LNCaP clone FGC (cell line): ENCODE measurements around the gene FBXL7.

Experiments
- DNase-seq: peaks from one replicate; pipeline ENCODE4 v3.0.0-alpha.2; 2011; ENCODE audit warnings: low read depth
- H3K4me3 ChIP-seq: 2 replicates; pipeline ENCODE4 v1.5.1; 2011; ENCODE audit warnings: mild to moderate bottlenecking, low read depth, low read length, control low read depth
- CTCF ChIP-seq: IDR thresholded peaks from 2 replicates; pipeline ENCODE4 v1.5.1; 2012; ENCODE audit warnings: mild to moderate bottlenecking; ENCODE audit not compliant: control insufficient read depth, insufficient read depth; ENCODE audit errors: extremely low read depth

The FBXL7 gene

DNA sequence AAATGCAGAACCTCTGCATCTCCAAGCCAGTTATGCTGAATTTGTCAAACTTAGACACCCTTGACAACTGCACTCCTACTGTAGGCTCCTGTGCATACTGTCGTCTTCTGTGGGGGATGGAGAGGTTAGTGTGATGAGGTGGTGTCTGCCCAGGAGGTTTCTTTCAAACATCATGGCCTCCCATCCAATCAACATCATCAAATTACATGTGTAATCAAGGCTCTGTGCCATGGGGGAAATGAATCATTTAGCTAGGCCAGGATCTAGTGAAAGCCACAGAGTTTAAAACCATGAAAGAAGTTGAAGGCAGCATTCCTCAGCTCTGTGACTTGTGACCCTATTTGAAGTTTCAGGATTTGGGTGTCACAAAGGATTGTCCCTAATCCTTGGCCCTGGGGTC lies 439.0 kb downstream of the FBXL7 start:
- DNase-seq: no peak
- no peak overlapping the region for H3K4me3 ChIP-seq
- no peak for TF ChIP-seq CTCF

DNA sequence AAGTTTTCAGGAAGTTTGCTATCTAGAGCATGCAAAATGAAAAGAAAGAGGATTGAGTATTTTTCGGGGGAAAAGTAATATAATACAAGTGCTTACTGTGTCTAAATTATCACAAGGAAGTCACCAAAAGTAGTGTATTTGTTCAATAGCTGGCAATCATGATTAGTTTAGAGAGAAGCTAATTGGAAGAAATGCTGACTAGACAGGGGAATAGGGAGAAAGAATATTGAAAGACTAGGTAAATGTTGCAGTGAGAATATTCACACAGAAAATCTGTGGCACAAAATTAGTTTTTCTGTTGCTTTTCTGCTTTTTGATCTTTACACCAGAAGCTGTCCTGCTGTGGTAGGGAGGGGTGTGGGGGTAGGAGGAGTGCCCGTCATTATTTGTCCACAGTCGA lies 440.9 kb downstream of the FBXL7 start:
- no peak for DNase-seq
- TF ChIP-seq CTCF: no peak
- H3K4me3 ChIP-seq: no peak overlapping the region

GRCh38 chr5:15943487-15943886 lies 443.5 kb downstream of the FBXL7 start:
- no peak for DNase-seq
- no peak overlapping the region for H3K4me3 ChIP-seq
- TF ChIP-seq CTCF: no peak

- no peak overlapping the region for H3K4me3 ChIP-seq
- TF ChIP-seq CTCF: no peak
- no peak for DNase-seq
Measured at GRCh38 chr5:15946026-15946425, 446.0 kb downstream of the FBXL7 start.

DNA sequence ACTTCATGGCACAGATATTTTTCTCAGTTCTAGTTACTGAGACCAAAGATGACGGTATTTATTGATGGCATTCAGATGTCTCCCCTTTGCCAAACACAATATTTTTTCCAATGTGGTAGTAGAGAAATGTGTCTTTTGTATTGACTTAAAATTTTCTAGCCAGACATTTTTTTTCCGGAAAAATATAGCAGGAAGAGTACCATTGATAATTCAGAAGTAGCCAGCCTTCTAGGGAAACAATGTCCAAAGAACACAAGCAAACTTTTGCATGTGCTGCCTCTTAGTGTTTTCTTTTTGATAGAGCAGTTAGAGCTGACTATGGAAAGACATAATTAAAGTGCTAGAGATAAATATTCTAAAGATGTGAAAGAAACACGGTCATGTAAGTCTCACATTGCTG lies 448.2 kb downstream of the FBXL7 start:
- no peak overlapping the region for H3K4me3 ChIP-seq
- peak; percentile 23; the same call in 1 of the 2 replicates for TF ChIP-seq CTCF
- no peak for DNase-seq

DNA sequence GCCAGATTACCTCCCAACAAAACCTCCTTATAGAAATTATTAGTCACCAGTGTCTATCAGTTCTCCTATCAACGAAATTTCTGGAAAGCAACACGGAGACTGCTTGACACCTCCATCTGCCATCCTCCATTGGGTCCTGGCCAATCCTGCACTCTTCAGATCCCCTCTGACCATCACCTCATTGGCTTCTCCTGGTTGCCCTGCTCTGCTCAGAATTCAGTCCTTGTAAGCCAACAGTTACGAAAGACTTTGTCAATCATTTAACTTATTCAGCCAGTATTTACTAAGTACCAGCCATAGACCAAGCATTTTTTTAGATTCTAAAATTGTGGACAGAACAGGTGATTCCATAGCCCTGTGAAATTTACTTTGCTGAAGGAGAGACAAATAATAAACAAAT lies 451.1 kb downstream of the FBXL7 start:
- DNase-seq: no peak
- no peak overlapping the region for H3K4me3 ChIP-seq
- no peak for TF ChIP-seq CTCF

GRCh38 chr5:15951550-15951949 lies 451.6 kb downstream of the FBXL7 start:
- TF ChIP-seq CTCF: no peak
- DNase-seq: no peak
- no peak overlapping the region for H3K4me3 ChIP-seq
